ENCODE measurements around the gene BRIX1. TPM values are rescaled to one million over a fixed set of nuclear protein-coding genes. Genes with fewer than 3 reads are reported as not detected.

The BRIX1 gene
- total and polyA plus RNA-seq, 2 donors from 2014 or later, result 22.9 to 23.1 TPM

DNA sequence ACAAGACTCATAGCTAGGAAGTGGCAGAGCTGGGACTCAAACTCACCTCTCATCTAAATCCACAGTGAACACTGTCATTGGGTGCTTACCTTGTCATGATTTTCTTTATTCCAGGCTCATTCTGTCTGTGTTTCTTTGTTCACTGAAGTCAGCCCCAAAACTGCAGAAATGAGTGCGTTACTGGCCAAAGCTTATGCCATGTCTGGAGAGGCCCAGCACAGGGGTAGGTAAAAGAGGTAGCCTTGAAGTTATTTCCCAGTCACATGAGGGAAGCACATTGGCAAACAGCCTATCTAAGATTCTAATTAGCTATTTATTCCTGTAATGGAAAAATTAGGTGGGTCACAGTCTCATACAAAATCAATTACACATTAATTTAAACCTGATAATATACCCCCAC, 46.7 kb upstream of the BRIX1 start:
- no peaks in the 10 kb centered on the region for H3K4me1 ChIP-seq (ENCODE audit: control insufficient read depth in 2 of 3, insufficient read depth in 2 of 3, low read depth in 1 of 3, low read length in 3 of 3)
- H3K9me3 ChIP-seq (ENCODE audit: control insufficient read depth in 2 of 3, insufficient read depth in 1 of 3, low read length in 3 of 3), result no peaks in the 10 kb centered on the region
- no peak for FAIRE-seq
- no peak overlapping the region for H3K4me3 ChIP-seq (ENCODE audit: low read length in 3 of 3)
- intact Hi-C loops (cut with DNase I), result no loop called here
- H3K27me3 ChIP-seq (ENCODE audit: control insufficient read depth, insufficient read depth, low read length), result no peaks in the 10 kb centered on the region
- no peaks in the 10 kb centered on the region for H3K36me3 ChIP-seq (ENCODE audit: control insufficient read depth in 2 of 3, insufficient read depth in 3 of 3, low read length in 3 of 3)
- DNase-seq, result no peak
- H3K9ac ChIP-seq (ENCODE audit: low read length in 3 of 3), result no peak overlapping the region
- TF ChIP-seq, protein P1, sequence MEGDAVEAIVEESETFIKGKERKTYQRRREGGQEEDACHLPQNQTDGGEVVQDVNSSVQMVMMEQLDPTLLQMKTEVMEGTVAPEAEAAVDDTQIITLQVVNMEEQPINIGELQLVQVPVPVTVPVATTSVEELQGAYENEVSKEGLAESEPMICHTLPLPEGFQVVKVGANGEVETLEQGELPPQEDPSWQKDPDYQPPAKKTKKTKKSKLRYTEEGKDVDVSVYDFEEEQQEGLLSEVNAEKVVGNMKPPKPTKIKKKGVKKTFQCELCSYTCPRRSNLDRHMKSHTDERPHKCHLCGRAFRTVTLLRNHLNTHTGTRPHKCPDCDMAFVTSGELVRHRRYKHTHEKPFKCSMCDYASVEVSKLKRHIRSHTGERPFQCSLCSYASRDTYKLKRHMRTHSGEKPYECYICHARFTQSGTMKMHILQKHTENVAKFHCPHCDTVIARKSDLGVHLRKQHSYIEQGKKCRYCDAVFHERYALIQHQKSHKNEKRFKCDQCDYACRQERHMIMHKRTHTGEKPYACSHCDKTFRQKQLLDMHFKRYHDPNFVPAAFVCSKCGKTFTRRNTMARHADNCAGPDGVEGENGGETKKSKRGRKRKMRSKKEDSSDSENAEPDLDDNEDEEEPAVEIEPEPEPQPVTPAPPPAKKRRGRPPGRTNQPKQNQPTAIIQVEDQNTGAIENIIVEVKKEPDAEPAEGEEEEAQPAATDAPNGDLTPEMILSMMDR (IDR thresholded peaks at IDR 0.05; ENCODE audit: borderline replicate concordance, extremely low read depth, insufficient read depth), result no peak
- no peak overlapping the region for H3K27ac ChIP-seq (ENCODE audit: low read depth in 2 of 2, low read length in 2 of 2)

DNA sequence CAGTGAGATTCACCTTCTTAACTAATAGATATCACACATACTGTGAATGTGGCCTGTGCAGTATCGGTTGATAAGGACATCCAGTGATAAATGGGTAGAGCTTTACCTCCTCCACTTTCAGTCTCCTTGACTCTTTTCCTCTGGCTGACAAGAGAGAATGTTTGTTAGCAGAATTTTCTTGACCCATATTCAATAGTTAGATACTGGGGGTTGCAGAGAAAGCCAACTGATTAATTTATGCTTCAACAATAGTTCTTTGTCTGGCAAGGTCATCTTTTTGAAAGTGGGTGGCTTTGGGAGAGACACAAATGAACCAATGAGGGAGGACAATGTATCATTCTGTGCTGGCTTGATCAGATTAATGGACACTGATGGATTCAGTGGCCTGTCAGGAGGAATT, 46.3 kb upstream of the BRIX1 start:
- Histone ChIP-seq H3K9me3 (ENCODE audit: control insufficient read depth in 2 of 3, insufficient read depth in 1 of 3, low read length in 3 of 3) (no peaks in the 10 kb centered on the region), H3K27ac (ENCODE audit: low read depth in 2 of 2, low read length in 2 of 2) (no peak overlapping the region), H3K4me1 (ENCODE audit: control insufficient read depth in 2 of 3, insufficient read depth in 2 of 3, low read depth in 1 of 3, low read length in 3 of 3) (no peaks in the 10 kb centered on the region), H3K27me3 (ENCODE audit: control insufficient read depth, insufficient read depth, low read length) (no peaks in the 10 kb centered on the region), H3K9ac (ENCODE audit: low read length in 3 of 3) (no peak overlapping the region), H3K36me3 (ENCODE audit: control insufficient read depth in 2 of 3, insufficient read depth in 3 of 3, low read length in 3 of 3) (no peaks in the 10 kb centered on the region), H3K4me3 (ENCODE audit: low read length in 3 of 3) (no peak overlapping the region)
- DNase-seq (no peak), FAIRE-seq (no peak)
- intact Hi-C loops (cut with DNase I), result no loop called here
- TF ChIP-seq, protein P1 (IDR thresholded peaks at IDR 0.05; ENCODE audit: borderline replicate concordance, extremely low read depth, insufficient read depth), result no peak

DNA sequence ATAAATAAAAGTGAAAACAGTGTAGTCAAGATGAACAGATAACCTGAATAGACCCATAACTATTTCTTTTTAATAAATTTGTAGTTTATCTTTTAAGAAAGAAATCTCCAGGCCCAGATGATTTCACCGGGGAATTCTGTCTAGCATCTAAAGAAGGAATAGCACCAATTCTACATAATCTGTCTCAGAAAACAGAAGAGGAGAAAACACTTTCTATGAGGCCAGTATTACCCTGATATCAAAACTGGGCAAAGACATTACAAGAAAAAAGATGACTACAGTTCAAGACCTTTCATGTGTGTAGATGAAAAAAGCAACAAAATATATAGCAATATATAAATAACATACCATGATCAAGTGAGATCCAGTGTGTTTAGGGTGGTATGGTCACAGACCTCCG, 45.1 kb upstream of the BRIX1 start:
- TF ChIP-seq, protein P1 (IDR thresholded peaks at IDR 0.05; ENCODE audit: borderline replicate concordance, extremely low read depth, insufficient read depth), result no peak
- H3K4me3 ChIP-seq (ENCODE audit: low read length in 3 of 3), result no peak overlapping the region
- no peak overlapping the region for H3K9ac ChIP-seq (ENCODE audit: low read length in 3 of 3)
- H3K36me3 ChIP-seq (ENCODE audit: control insufficient read depth in 2 of 3, insufficient read depth in 3 of 3, low read length in 3 of 3), result no peaks in the 10 kb centered on the region
- H3K27me3 ChIP-seq (ENCODE audit: control insufficient read depth, insufficient read depth, low read length), result no peaks in the 10 kb centered on the region
- DNase-seq (no peak), FAIRE-seq (no peak)
- intact Hi-C loops (cut with DNase I), result no loop called here
- H3K9me3 ChIP-seq (ENCODE audit: control insufficient read depth in 2 of 3, insufficient read depth in 1 of 3, low read length in 3 of 3), result no peaks in the 10 kb centered on the region
- H3K4me1 ChIP-seq (ENCODE audit: control insufficient read depth in 2 of 3, insufficient read depth in 2 of 3, low read depth in 1 of 3, low read length in 3 of 3), result no peaks in the 10 kb centered on the region
- no peak overlapping the region for H3K27ac ChIP-seq (ENCODE audit: low read depth in 2 of 2, low read length in 2 of 2)

DNA sequence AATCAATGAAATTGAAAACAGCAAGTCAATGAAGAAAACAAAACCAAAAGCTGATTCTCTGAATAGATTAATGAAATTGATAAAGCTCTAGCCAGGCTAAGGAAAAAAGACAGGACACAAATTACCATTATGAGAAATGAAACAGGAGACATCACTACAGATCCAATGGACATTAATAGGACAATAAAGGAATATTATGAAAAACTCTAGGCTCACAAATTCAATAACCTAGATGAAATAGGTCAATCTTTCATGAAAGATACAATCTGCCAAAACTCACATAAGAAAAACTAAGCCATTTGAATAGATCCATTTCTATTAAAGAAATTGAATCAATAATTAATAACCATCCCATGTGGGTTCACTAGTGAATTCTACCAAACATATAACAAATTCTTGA, 39.2 kb upstream of the BRIX1 start:
- Histone ChIP-seq H3K9me3 (ENCODE audit: control insufficient read depth in 2 of 3, insufficient read depth in 1 of 3, low read length in 3 of 3) (peaks cover 0 to 7% (median 0%) of the 10 kb centered on the region in 3 donors), H3K27me3 (ENCODE audit: control insufficient read depth, insufficient read depth, low read length) (no peaks in the 10 kb centered on the region), H3K4me3 (ENCODE audit: low read length in 3 of 3) (no peak overlapping the region), H3K36me3 (ENCODE audit: control insufficient read depth in 2 of 3, insufficient read depth in 3 of 3, low read length in 3 of 3) (no peaks in the 10 kb centered on the region), H3K27ac (ENCODE audit: low read depth in 2 of 2, low read length in 2 of 2) (no peak overlapping the region), H3K9ac (ENCODE audit: low read length in 3 of 3) (no peak overlapping the region), H3K4me1 (ENCODE audit: control insufficient read depth in 2 of 3, insufficient read depth in 2 of 3, low read depth in 1 of 3, low read length in 3 of 3) (no peaks in the 10 kb centered on the region)
- TF ChIP-seq, protein P1 (IDR thresholded peaks at IDR 0.05; ENCODE audit: borderline replicate concordance, extremely low read depth, insufficient read depth), result no peak
- intact Hi-C loops (cut with DNase I), result no loop called here
- FAIRE-seq, result no peak
- DNase-seq, result no peak
